HG02610 (cell line): Measurements from ENCODE around the gene BAAT.
A peak's percentile ranks its signal among the peaks of the same experiment; 100 is the strongest.

Experiments used
- ATAC-seq: cut with Tn5 transposase; IDR thresholded peaks from one replicate; pipeline ENCODE4 v1.9.1; 2021; ENCODE audit warnings: mild to moderate bottlenecking, moderate library complexity; ENCODE audit not compliant: unreplicated experiment

BAAT gene

DNA sequence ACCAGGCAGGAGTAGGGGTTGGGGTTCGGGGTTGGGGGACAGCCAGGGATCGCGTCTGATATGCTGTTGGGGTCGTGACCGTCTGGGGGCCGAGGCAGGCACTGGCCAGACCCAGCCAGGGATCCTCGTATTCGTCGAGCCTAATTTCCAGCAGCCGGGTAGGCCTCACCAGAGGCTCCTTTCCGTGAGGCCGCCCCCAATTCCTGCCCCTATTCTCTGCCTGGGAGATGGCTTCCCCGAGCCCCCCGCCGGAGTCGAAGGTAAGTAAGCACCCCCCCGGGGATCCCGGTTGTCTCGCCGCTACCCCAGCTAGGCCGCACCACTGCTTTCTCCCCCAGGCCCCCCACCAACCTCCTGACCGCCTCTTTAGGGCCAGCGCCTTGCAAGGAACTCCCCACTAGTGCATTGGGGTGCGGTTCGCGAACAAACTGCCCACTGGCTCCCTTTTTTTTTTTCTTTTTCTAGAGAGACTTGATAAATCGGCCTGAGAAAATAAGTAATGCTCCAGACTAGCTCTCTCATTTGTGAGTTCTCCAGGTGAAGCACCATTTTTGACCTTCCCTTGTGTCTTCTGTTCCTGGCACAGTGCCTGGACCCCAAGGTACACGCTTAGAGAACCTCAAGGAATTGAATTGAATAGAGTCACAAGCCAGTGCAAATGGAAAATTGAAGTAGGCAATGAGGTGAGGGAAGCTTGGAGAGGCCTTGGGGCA lies 14.3 kb upstream of the BAAT start:
- ATAC-seq = no peak

DNA sequence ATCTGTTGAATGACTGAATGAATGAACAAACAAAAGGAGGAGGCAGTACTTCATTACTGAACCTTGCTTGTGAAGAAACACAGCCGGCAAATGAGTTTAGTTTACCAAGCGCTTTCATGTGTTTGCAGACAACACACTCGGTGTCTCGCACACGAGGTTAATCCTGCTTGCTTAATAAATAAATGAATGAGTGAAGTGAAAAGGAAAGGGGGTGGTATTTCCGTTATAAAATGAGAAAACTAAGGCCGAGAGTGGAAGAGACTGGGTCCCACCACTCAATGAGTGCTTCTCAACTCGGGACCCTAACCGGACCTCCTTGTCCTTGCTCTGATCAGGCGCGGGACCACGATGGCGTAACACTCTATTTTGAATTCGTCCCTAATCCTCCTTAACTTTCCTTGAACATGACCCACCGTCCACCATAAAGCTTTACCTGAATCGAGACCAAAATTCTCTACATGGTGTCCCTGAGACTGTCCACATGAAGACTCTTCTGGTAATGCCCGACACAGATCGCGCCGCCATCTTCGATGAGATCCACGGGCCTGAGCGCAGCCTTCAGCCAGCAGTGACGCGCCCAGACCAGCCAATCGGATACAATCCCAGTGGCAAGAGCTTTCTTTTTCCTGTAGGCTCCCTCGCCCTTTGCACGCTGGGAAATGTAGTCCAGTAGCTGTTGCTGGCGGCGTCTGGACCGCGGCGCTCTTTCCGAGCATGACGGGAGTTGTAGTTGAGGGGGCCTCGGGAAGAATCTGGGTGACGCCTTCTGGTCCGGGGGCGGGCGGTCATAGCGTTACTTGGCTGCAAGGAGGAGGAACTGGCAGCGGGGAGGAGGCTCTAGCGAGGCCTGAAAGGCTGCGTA lies 13.5 kb upstream of the BAAT start, which contains the start of the genes MRPL50 and ZNF189:
TSS of gene MRPL50 (minus strand) at position 551 of the 862 bp plus-strand sequence. CDS start at position 525, 26 bp downstream.
TSS of gene ZNF189 (plus strand) at position 784 of the 862 bp plus-strand sequence. CDS start 306 bp downstream, outside the sequence.
- peak; percentile 99 for ATAC-seq

DNA sequence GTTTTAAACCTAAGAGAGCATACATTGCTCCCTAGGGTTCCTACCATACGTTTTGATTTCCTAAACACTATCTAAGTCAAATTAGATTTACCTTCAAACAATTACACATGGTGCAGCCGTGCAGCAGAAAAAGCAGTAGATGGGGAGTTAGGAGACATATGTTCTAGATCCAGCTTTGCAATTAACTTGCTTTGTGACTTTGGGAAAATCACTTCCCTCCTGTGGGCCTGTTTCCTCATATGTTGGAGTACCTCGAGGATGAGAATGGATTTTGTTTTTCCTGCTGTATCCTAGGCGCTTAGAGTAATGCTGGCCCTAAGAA lies 12.9 kb upstream of the BAAT start:
- ATAC-seq = no peak

DNA sequence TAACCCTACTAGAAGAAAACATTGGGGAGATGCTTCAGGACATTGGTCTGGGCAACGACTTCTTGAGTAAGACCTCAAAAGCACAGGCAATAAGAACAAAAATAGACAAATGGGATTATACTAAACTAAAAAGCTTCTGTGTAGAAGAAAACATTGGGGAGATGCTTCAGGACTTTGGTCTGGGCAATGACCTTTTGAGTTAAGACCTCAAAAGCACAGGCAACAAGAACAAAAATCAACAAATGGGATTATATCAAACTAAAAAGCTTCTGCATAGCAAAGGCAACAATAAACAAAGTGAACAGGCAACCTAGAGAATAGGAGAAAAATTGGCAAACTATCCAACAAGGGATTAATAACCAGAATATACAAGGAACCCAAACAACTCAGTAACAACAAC lies 9.9 kb upstream of the BAAT start:
- no peak for ATAC-seq

DNA sequence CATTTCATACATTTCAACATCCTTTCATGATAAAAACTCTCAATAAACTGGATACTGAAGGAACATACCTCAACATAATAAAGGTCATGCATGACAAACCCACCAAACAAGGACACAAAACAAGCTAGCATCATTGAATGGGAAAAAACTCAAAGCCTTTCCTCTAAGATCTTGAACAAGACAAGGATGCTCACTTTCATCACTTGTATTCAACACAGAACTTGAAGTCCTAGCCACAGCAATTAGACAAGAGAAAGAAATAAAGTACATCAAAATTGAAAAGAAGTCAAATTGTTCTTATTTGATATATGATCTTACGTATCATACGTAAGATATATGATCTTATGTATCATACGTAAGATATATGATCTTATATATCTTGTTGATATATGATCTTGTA lies 8.3 kb upstream of the BAAT start:
- ATAC-seq = no peak

DNA sequence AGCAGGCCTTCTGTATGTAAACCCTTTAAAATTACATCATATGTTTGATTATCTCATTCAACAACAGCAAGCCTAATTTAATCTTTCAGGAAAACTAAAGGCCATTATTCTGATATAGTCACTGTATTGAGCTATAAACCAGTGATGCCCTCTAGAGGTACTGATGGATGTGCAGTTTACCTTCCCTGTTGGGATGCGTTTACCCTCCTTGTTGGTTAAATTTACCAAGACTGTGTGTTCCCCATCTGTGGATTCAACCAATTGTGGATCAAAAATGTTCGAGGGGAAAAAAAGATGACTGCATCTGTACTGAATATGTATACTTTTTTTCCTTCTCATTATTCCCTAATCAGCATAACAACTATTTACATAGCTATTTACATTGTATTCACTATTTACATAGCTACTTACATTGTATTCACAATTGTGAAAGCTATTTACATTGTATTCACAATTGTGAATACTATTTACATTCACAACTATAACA lies 3.7 kb upstream of the BAAT start:
- no peak for ATAC-seq

DNA sequence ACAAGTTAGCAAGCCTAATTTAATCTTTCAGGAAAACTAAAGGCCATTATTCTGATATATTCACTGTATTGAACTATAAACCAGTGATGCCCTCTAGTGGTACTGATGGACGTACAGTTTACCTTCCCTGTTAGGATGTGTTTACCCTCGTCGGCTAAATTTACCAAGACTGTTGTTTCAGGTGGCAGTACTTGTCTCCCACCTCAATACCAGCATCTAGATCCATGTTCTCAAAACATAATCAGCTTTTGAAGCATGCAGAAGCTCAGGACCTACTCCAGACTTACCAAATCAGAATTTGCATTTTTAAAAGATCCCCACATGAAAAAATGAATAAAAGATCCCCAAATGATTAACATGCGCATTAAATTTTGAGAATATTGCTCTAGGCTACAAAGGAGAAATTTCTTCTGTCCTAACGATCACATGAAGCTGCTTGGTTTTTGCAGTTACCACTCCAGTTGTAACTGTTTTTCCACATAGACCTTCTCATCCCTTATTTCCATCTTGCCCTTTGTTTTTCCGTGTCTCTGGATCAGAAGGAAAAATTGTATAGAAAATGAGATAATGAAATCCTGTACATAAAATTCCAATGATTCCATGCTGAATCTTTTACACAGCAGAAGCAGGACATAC lies 3.2 kb upstream of the BAAT start:
- ATAC-seq = peak; percentile 74

DNA sequence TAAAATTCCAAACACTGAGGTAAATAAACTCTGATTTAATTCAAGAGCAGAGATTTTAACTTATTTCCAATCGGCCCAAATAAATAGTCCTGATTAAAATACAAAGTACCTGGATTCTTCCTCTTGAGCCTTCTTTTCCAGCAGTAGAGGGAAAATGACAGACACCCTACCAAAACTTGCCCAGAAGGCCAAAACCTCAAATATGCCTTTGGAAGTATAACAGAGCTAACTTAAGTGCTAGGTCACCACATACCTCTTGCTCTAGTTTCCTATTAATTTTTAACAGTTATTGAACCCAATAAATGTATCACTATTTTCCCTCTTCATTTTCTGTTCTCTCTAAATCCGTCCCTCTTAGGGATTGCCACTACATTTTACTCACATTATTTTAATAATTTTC lies 1.4 kb downstream of the BAAT start:
- ATAC-seq = no peak

DNA sequence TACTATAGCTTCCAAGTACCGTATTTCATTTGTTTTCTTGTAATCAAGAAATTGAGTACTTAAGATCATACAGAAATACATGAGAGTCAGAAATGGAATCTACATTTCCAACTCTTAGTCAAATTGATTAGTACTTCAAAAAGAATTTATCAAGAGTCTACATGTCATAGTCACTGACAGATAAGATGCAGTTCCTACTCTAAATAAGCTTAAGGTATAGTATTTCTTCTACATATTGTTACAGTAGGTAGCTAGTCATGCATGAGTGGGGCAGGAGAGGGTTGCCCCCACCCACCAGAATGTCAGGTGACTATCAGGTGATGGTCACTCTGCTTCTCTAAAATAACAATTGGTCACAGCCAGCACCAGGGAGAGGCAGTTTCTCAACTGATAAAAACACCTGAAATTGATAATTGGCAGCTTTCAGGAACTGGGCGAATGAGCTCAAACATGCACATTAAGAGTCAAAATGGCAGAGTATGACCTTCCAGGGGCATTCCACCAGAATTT lies 2.9 kb downstream of the BAAT start:
- ATAC-seq = no peak

DNA sequence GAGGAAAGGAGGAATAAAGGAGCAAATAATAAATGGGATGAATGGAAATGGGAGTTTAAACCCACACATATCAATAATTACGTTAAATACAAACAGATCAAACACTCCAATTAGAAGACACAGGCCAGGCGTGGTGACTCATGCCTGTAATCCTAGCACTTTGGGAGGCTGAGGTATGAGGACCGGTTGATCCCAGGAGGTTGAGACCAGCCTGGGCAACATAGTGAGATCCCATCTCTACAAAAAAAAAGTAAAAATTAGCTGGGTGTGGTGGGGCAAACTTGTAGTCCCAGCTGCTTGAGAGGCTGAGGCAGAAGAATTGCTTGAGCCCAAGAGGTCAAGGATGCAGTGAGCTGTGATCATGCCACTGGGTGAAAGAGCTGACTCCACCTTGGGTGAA lies 3.7 kb downstream of the BAAT start:
- no peak for ATAC-seq

DNA sequence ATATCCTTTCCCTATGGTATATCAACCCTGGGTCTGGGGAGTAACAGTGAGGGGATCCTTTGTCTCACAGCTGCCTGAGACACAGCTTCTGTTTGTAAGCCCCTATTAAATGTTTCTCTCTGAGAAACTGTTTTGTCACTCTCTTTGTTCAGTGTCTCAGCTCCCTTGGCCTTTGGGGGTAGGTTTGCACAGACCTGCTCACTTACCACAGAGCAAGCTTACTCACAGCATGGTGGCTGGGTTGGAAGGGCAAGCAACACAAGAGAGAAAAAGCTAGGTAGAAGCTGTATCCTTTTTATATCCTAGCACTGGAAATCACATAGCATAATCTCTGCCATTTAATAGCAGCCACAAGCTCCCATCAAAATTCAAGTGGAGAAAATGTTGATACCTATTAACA lies 4.5 kb downstream of the BAAT start:
- ATAC-seq = no peak

DNA sequence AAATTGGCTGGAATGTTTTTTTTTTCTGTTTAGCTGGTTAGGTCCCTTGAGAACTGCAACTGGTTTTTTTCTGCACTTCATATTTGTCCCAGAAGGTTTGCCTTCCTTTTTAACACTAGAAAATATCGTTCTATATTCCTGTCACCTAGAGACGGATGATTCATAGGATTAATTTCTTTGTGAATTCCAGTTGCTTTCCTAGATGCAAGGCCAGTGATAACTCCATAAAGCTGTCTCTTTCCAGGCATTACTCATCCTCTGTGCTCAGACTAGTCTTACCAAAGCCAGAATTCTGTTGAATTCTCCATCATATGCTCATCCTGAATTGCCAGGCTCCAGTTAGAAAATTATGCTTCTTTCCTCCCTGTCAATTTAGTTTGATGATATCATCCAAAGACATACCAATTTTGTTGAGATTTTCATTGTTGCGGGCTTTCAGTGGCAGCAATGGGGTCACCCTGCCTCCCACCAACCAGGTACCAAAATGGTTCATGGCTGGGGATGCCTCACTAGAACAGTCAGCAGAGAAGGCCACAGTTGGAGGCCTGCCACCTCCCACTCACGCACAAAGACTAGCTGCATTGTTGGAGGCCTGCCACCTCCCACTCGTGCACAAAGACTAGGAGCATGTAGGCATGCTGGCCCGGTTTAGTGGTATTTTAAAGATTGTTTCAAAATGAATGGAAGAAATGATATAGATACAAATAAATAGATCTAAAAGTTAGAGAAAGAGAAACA lies 8.5 kb downstream of the BAAT start:
- ATAC-seq = no peak

DNA sequence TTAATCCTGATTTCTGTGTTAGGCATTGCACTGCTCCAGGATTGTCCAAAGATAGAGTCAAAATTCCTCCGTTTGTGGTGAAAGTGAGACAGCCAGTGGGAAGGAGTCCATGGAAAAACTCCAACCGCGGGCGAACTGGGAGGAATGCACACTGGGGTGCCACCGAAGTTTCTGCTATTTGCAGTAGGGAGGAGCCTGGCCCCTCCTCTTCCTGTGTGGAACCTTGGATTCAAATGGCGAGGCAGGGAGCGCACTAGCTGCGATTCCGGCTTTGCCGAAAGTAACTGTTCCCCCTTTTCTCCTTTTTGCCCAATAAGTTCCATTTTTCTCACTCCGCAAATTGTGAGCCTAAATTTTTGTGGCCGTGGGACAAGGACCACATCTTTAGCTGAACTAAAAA lies 9.3 kb downstream of the BAAT start:
- ATAC-seq = no peak

DNA sequence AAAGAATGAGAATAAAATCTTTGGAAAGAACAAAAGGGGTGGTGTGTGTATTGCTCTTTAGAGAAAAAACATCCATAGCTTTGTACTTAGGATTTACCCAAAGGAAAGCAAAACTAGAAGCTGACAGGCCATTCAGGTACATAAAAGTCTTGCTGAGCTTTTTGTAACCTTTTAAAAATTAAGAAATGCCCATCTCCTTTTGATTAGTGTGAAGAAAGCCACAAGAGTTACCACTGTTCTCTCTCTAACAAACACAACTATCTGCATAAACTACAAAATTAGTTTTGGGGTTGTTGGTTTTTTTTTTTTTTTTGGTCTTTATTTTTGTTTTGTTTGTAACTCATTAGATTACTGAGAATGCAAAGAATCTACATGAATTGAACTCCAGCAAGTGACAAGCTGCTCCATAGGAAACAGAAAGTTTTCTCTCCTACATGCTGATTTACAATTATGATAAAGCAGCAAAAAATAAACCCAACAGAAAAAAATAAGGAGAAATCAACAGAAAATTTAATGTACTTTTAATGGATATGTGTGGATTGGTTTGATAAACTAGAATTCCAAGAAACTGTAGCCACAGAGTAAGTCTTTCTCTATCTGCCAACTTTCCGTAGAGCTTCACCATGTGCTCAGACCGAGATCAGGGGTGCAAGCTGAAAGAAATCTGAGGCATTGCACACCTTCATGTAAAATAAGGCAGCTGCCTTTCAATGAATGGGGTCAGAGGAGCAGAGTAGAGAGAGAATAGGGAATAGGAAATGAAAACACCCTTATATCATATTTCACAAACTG lies 12.3 kb downstream of the BAAT start:
- no peak for ATAC-seq

DNA sequence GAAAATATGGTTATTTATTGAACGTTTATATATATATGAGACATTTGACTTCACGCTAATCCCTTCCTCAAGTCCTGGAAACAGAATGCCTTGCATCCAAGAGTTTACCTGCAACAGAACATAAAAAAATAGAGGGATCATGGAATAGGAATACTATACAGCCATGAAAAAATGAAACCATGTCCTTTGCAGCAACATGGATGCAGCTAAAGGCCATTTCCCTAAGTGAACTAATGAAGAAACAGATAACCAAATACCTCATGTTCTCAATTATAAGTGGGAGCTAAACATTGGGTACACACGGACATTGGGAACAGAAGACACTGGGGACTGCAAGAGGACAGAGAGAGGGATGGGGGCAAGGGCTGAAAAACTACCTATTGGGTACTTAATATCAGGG lies 13.0 kb downstream of the BAAT start:
- ATAC-seq = no peak

DNA sequence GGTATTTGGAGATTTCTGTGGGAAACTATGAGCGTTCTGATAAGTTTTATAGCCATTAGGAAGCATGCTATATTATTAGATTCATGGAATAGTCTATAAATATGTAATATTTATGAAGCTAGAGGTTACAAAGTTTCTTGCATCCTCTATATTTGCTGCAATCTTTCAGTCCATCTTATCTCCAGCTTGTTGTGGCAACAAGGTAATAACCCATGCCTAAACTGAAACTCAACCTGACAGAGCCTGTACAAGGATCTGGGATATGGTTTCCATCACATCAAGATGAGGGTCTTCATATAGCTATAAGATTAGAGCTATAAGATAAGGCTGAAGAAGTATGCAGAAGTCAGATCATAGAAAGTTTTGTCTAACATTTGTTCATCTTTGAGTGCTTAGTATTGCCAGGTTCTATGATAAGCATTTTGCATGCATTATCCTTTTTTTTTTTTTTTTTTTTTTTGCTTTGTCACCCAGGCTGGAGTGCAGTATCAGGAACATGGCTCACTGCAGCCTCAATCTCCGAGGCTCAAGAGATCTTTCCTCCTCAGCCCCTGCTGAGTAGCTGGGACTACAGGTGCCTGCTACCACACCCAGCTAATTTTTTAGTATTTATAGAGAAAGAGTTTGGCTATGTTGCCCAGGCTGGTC lies 14.8 kb downstream of the BAAT start:
- ATAC-seq = no peak

DNA sequence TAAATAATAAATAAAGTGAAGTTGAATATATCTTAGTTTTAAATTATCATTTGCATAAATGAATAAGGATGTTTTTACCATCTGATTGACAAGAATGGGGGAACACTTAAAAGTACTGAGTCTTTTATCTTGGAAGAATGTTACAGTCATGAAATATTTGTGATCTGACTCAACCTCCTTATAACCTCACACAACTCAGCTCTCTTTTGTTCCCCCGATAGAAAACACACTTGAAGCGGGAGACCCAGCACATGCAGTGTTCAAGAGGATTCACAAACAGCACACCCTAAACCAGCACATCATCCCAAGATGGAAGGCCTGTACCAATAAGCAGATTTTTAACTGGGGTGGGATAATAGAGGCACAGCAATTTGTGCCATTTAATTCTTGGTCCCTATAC lies 15.5 kb downstream of the BAAT start:
- ATAC-seq = no peak

DNA sequence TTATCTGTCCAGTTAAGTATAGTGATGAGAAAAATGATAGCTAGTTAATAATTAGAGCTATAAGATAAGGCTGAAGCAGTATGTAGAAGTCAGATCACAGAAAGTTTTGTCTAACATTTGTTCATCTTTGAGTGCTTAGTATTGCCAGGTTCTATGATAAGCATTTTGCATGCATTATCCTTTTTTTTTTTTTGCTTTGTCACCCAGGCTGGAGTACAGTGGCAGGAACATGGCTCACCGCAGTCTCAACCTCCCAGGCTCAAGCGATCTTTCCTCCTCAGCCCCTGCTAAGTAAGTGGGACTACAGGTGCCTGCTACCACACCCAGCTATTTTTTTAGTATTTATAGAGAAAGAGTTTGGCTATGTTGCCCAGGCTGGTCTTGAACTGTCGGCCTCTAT lies 17.5 kb downstream of the BAAT start:
- no peak for ATAC-seq

DNA sequence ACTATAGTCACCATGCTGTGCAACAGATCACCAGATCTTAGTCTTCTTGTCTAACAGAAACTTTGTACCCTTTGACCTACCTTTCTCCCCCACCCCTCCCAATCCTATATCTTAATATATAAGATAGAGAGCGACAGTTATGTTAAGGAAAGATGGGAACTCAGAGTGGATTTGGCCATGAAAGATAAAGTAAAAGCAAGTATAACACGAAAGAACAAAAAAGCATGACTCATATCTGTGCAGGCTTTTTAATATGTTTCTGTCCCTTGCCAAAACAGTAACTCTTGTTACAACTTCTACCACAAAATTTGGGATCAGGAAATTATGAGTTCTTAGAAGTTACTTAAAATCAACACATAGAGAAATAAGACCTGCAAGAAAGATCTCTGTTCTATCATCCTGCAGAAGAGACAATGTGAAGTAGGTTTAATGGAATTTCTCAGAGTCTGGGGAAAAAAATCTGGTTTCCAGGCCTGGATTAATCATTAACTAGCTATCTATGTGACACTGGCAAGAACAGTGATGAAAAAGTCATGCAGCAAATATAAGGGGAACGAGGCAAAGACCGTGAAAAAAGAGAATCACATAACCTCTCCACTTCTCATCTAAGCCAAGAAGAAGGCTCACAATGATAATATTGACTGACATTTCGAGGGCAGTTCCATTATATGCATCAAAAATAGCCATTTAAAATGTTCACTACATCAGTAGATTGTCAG lies 18.6 kb downstream of the BAAT start:
- ATAC-seq = no peak
